Measurements from ENCODE around the gene NOP9. TPM values are rescaled to one million over a fixed set of nuclear protein-coding genes. Genes with fewer than 3 reads are reported as not detected.

Gene NOP9
- total RNA-seq, 4 donors from 2014 or later: 19.4 to 29.2 (median 22.8) TPM

- Histone ChIP-seq H3K27ac (peak overlapping the region in 1 of 4 donors; percentile 37), H3K9me3 (no peaks in the 10 kb centered on the region), H3K4me3 (no peak overlapping the region), H3K4me1 (peaks cover 0 to 33% (median 6%) of the 10 kb centered on the region in 3 donors), H3K36me3 (peaks cover 0 to under 1% of the 10 kb centered on the region in 2 donors), H3K27me3 (peaks cover 44% of the 10 kb centered on the region)
- WGBS, 2 donors (ENCODE audit: low coverage in 1 of 2): 62 to 84% methylated on average over 3 to 6 of the region's 12 CpGs
- ATAC-seq: no peak
- TF ChIP-seq EP300 (IDR thresholded peaks at IDR 0.05) (no peak), POLR2A (IDR thresholded peaks at IDR 0.05) (no peak), CTCF (IDR thresholded peaks at IDR 0.05) (no peak), POLR2AphosphoS5 (IDR thresholded peaks at IDR 0.05) (no peak)
Observed at GRCh38 chr14:24329073-24329663, 29.5 kb downstream of the NOP9 start.

- Histone ChIP-seq H3K4me1 (peaks cover 0 to 39% (median 12%) of the 10 kb centered on the region in 3 donors), H3K27ac (peak overlapping the region in 1 of 4 donors; percentile 37), H3K27me3 (peaks cover 50% of the 10 kb centered on the region), H3K9me3 (no peaks in the 10 kb centered on the region), H3K4me3 (no peak overlapping the region), H3K36me3 (no peaks in the 10 kb centered on the region)
- ATAC-seq: no peak
- TF ChIP-seq POLR2A (IDR thresholded peaks at IDR 0.05): no peak
- no peak for TF ChIP-seq CTCF (IDR thresholded peaks at IDR 0.05)
- no peak for TF ChIP-seq POLR2AphosphoS5 (IDR thresholded peaks at IDR 0.05)
- TF ChIP-seq EP300 (IDR thresholded peaks at IDR 0.05): no peak
- WGBS, 2 donors (ENCODE audit: low coverage in 1 of 2): 40 to 93% methylated on average over 1 to 3 of the region's 9 CpGs
Observed at GRCh38 chr14:24329736-24330135, 30.1 kb downstream of the NOP9 start.

GRCh38 chr14:24330973-24331674 is 31.5 kb downstream of the NOP9 start:
- H3K9me3 ChIP-seq: no peaks in the 10 kb centered on the region
- TF ChIP-seq POLR2AphosphoS5 (IDR thresholded peaks at IDR 0.05) (no peak), POLR2A (IDR thresholded peaks at IDR 0.05) (no peak), EP300 (IDR thresholded peaks at IDR 0.05) (no peak), CTCF (IDR thresholded peaks at IDR 0.05) (no peak)
- no peaks in the 10 kb centered on the region for H3K36me3 ChIP-seq
- H3K27ac ChIP-seq: no peak overlapping the region
- H3K4me3 ChIP-seq: no peak overlapping the region
- 95 to 96% methylated on average over 4 to 5 of the region's 10 CpGs for WGBS, 2 donors (ENCODE audit: low coverage in 1 of 2)
- no peak for ATAC-seq
- H3K27me3 ChIP-seq: peaks cover 64% of the 10 kb centered on the region
- peaks cover 0 to 44% (median 16%) of the 10 kb centered on the region in 3 donors for H3K4me1 ChIP-seq

GRCh38 chr14:24331731-24332267 is 32.1 kb downstream of the NOP9 start:
- Histone ChIP-seq H3K4me3 (no peak overlapping the region), H3K27ac (no peak overlapping the region), H3K4me1 (peaks cover 0 to 44% (median 16%) of the 10 kb centered on the region in 3 donors), H3K9me3 (no peaks in the 10 kb centered on the region), H3K27me3 (peaks cover 70% of the 10 kb centered on the region), H3K36me3 (no peaks in the 10 kb centered on the region)
- ATAC-seq: no peak
- no peak for TF ChIP-seq EP300 (IDR thresholded peaks at IDR 0.05)
- no peak for TF ChIP-seq POLR2AphosphoS5 (IDR thresholded peaks at IDR 0.05)
- no peak for TF ChIP-seq POLR2A (IDR thresholded peaks at IDR 0.05)
- TF ChIP-seq CTCF (IDR thresholded peaks at IDR 0.05): no peak
- 39 to 45% methylated on average over 6 to 8 of the region's 26 CpGs for WGBS, 2 donors (ENCODE audit: low coverage in 1 of 2)

Measured in gastroesophageal sphincter (tissue), 4 donors.